H1 (cell line): ENCODE measurements around the gene ZMIZ1. TPM values are rescaled to one million over a fixed set of nuclear protein-coding genes. Genes with fewer than 3 reads are reported as not detected.

Experiments used
- CTCF ChIP-seq, 3 experiments: IDR thresholded peaks; 1 replicate in 2 of 3; 2 replicates in 1 of 3; pipeline versions ENCODE4 v1.5.1 to v1.6.1; 2011; ENCODE audit warnings: low read length in 3 of 3, mild to moderate bottlenecking in 3 of 3, inconsistent platforms in 2 of 3, low read depth in 1 of 3, moderate library complexity in 1 of 3; ENCODE audit not compliant: insufficient read depth in 1 of 3; ENCODE audit errors: control extremely low read depth in 1 of 3
- HDAC6 ChIP-seq: IDR thresholded peaks from one replicate; pipeline ENCODE4 v1.7.1; 2012; ENCODE audit warnings: low read depth, mild to moderate bottlenecking, inconsistent platforms, low read length, moderate library complexity
- TEAD4 ChIP-seq: IDR thresholded peaks from 2 replicates; pipeline ENCODE4 v1.6.1; 2012; ENCODE audit warnings: low read depth, low read length, inconsistent platforms, mixed read lengths
- polyA plus RNA-seq, 7 experiments: library from polyadenylated mRNA; depleted of rRNA in 3 of 7; stranded (reverse) in 5 of 7; unstranded in 2 of 7; fragments of >200 nt in 5 of 7; fragments of 200-250 nt in 2 of 7; gene quantifications; 1 replicate in 5 of 7; 2 replicates in 1 of 7; 4 replicates in 1 of 7; pipeline versions ENCODE4 v1.2.1 to v1.2.3, GENCODE V29; 2011 to 2013; ENCODE audit warnings: missing spikeins in 2 of 7, mixed read lengths in 2 of 7
- total RNA-seq: library from RNA; stranded (reverse); fragmentation: NEBNext Ultra II Directional; extraction: Animal tissue kit (Norgen Biotek cat#: 25700); gene quantifications from 2 replicates; pipeline ENCODE4 v1.2.1, GENCODE V29; 2021
- TF ChIP-seq, protein P1 (sequence below): fragments of 300-600 bp; sonication (generic); IDR thresholded peaks from 2 replicates; pipeline ENCODE4 v1.7.1; 2012; ENCODE audit warnings: low read length, moderate library complexity, mild to moderate bottlenecking, inconsistent platforms; ENCODE audit not compliant: insufficient replicate concordance
- TF ChIP-seq, protein P2 (sequence below): IDR thresholded peaks from 2 replicates; pipeline ENCODE4 v1.6.1; 2011; ENCODE audit warnings: low read length, improper control_type of control experiment

Gene ZMIZ1
- total and polyA plus RNA-seq, 2 of the 8 experiments (the other 6 are each of a cell fraction or from before 2014, with no cell fraction given) = 8.1 to 28.0 TPM

DNA sequence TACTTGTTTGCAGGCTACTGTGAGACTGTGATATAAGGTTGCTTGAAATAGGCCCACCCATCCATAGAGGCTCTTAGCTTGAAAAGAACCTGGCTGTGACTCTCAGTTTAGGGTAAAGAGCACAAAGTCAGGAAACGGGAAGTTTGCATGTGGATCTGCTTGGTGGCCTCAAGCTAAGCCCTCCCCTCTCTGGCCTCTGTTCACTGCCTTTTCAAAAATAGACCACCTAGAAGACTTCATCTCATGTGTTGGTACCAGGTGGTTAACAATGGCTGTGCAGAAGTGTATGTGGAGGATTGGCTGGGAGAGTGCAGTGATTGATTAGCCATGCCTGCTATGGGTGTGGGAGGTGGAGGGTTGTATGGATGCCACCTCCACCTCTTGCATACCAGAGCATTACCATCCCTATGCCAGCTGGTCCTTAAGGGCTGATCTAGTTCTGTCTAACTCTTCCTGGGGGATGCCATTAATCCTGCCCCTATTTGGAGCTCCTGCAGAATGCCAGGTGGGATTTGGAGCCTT, 122.0 kb downstream of the ZMIZ1 start (continued):
- TF ChIP-seq, protein P1, sequence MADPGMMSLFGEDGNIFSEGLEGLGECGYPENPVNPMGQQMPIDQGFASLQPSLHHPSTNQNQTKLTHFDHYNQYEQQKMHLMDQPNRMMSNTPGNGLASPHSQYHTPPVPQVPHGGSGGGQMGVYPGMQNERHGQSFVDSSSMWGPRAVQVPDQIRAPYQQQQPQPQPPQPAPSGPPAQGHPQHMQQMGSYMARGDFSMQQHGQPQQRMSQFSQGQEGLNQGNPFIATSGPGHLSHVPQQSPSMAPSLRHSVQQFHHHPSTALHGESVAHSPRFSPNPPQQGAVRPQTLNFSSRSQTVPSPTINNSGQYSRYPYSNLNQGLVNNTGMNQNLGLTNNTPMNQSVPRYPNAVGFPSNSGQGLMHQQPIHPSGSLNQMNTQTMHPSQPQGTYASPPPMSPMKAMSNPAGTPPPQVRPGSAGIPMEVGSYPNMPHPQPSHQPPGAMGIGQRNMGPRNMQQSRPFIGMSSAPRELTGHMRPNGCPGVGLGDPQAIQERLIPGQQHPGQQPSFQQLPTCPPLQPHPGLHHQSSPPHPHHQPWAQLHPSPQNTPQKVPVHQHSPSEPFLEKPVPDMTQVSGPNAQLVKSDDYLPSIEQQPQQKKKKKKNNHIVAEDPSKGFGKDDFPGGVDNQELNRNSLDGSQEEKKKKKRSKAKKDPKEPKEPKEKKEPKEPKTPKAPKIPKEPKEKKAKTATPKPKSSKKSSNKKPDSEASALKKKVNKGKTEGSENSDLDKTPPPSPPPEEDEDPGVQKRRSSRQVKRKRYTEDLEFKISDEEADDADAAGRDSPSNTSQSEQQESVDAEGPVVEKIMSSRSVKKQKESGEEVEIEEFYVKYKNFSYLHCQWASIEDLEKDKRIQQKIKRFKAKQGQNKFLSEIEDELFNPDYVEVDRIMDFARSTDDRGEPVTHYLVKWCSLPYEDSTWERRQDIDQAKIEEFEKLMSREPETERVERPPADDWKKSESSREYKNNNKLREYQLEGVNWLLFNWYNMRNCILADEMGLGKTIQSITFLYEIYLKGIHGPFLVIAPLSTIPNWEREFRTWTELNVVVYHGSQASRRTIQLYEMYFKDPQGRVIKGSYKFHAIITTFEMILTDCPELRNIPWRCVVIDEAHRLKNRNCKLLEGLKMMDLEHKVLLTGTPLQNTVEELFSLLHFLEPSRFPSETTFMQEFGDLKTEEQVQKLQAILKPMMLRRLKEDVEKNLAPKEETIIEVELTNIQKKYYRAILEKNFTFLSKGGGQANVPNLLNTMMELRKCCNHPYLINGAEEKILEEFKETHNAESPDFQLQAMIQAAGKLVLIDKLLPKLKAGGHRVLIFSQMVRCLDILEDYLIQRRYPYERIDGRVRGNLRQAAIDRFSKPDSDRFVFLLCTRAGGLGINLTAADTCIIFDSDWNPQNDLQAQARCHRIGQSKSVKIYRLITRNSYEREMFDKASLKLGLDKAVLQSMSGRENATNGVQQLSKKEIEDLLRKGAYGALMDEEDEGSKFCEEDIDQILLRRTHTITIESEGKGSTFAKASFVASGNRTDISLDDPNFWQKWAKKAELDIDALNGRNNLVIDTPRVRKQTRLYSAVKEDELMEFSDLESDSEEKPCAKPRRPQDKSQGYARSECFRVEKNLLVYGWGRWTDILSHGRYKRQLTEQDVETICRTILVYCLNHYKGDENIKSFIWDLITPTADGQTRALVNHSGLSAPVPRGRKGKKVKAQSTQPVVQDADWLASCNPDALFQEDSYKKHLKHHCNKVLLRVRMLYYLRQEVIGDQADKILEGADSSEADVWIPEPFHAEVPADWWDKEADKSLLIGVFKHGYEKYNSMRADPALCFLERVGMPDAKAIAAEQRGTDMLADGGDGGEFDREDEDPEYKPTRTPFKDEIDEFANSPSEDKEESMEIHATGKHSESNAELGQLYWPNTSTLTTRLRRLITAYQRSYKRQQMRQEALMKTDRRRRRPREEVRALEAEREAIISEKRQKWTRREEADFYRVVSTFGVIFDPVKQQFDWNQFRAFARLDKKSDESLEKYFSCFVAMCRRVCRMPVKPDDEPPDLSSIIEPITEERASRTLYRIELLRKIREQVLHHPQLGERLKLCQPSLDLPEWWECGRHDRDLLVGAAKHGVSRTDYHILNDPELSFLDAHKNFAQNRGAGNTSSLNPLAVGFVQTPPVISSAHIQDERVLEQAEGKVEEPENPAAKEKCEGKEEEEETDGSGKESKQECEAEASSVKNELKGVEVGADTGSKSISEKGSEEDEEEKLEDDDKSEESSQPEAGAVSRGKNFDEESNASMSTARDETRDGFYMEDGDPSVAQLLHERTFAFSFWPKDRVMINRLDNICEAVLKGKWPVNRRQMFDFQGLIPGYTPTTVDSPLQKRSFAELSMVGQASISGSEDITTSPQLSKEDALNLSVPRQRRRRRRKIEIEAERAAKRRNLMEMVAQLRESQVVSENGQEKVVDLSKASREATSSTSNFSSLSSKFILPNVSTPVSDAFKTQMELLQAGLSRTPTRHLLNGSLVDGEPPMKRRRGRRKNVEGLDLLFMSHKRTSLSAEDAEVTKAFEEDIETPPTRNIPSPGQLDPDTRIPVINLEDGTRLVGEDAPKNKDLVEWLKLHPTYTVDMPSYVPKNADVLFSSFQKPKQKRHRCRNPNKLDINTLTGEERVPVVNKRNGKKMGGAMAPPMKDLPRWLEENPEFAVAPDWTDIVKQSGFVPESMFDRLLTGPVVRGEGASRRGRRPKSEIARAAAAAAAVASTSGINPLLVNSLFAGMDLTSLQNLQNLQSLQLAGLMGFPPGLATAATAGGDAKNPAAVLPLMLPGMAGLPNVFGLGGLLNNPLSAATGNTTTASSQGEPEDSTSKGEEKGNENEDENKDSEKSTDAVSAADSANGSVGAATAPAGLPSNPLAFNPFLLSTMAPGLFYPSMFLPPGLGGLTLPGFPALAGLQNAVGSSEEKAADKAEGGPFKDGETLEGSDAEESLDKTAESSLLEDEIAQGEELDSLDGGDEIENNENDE = no peak
- TF ChIP-seq, protein P2, sequence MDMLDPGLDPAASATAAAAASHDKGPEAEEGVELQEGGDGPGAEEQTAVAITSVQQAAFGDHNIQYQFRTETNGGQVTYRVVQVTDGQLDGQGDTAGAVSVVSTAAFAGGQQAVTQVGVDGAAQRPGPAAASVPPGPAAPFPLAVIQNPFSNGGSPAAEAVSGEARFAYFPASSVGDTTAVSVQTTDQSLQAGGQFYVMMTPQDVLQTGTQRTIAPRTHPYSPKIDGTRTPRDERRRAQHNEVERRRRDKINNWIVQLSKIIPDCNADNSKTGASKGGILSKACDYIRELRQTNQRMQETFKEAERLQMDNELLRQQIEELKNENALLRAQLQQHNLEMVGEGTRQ = no peak
- TF ChIP-seq CTCF (IDR thresholded peaks at IDR 0.05; ENCODE audit: control extremely low read depth in 1 of 3, insufficient read depth in 1 of 3, low read depth in 1 of 3, low read length in 3 of 3) (no peak), TEAD4 (no peak), HDAC6 (no peak)
